Islet of Langerhans (tissue), 1 donor: ENCODE measurements around the gene ULK4.
"Not testable (repeated sequence)": the region's sequence is repeated elsewhere in the genome, so short reads cannot be mapped to it uniquely, and the experiment has no call there.

ENCODE experiments used
- FAIRE-seq: peaks from one replicate; lab custom pipeline; 2011; peaks lifted over from hg19 to GRCh38; lab: Jason Lieb, UNC

The ULK4 gene

GRCh38 chr3:41684797-41685735 is 276.8 kb downstream of the ULK4 start:
- no peak for FAIRE-seq

- FAIRE-seq = no peak
These were observed 278.1 kb downstream of the ULK4 start for GRCh38 chr3:41683666-41684350.

GRCh38 chr3:41682996-41683395 is 278.9 kb downstream of the ULK4 start:
- FAIRE-seq = no peak

- no peak for FAIRE-seq
These were observed 279.5 kb downstream of the ULK4 start for GRCh38 chr3:41682382-41682781.

GRCh38 chr3:41681479-41681878 is 280.4 kb downstream of the ULK4 start:
- FAIRE-seq = no peak

GRCh38 chr3:41679374-41679773 is 282.5 kb downstream of the ULK4 start:
- no peak for FAIRE-seq

GRCh38 chr3:41675102-41675501 is 286.8 kb downstream of the ULK4 start:
- not testable (repeated sequence) for FAIRE-seq

GRCh38 chr3:41674449-41674848 is 287.5 kb downstream of the ULK4 start:
- FAIRE-seq = no peak

GRCh38 chr3:41673650-41674049 is 288.3 kb downstream of the ULK4 start:
- FAIRE-seq = no peak

GRCh38 chr3:41668379-41668778 is 293.5 kb downstream of the ULK4 start:
- no peak for FAIRE-seq

GRCh38 chr3:41662288-41662687 is 299.6 kb downstream of the ULK4 start:
- no peak for FAIRE-seq

- FAIRE-seq = no peak
These were observed 300.1 kb downstream of the ULK4 start for GRCh38 chr3:41661796-41662195.

- FAIRE-seq = no peak
These were observed 301.4 kb downstream of the ULK4 start for GRCh38 chr3:41660510-41660909.

GRCh38 chr3:41653571-41654239 is 308.2 kb downstream of the ULK4 start:
- FAIRE-seq = no peak

GRCh38 chr3:41652931-41653330 is 309.0 kb downstream of the ULK4 start:
- FAIRE-seq = no peak

GRCh38 chr3:41652506-41652905 is 309.4 kb downstream of the ULK4 start:
- FAIRE-seq = no peak

GRCh38 chr3:41651718-41652117 is 310.2 kb downstream of the ULK4 start:
- no peak for FAIRE-seq

GRCh38 chr3:41650406-41650805 is 311.5 kb downstream of the ULK4 start:
- no peak for FAIRE-seq

GRCh38 chr3:41649129-41649739 is 312.7 kb downstream of the ULK4 start:
- FAIRE-seq = no peak

- FAIRE-seq = not testable (repeated sequence)
These were observed 314.2 kb downstream of the ULK4 start for GRCh38 chr3:41647730-41648129.

- no peak for FAIRE-seq
These were observed 321.8 kb downstream of the ULK4 start for GRCh38 chr3:41640076-41640475.

- no peak for FAIRE-seq
These were observed 323.5 kb downstream of the ULK4 start for GRCh38 chr3:41638381-41638780.

GRCh38 chr3:41632700-41633099 is 329.2 kb downstream of the ULK4 start:
- no peak for FAIRE-seq
